A549 (cell line): ENCODE data around the gene SLC15A3. TPM values are rescaled to one million over a fixed set of nuclear protein-coding genes. Genes with fewer than 3 reads are reported as not detected.
A peak's percentile ranks its signal among the peaks of the same experiment; 100 is the strongest.

ENCODE experiments used
- ATAC-seq, 2 experiments: fragments of 200-7000 bp in 1 of 2; fragments of >200 bp in 1 of 2; cut with Nextera tagmentation in 1 of 2; cut with Tn5 transposase in 1 of 2; 3 replicates each; pipeline versions ENCODE4 v1.8.0 to v1.9.1; 2018 to 2020; ENCODE audit warnings: mild to moderate bottlenecking in 1 of 2, moderate library complexity in 1 of 2
- CTCF ChIA-PET: fragments of 300-600 bp; sonication (Branson Sonifier 250); formaldehyde crosslinking; extraction: SDS; loops from one replicate; lab custom pipeline; 2021; ENCODE audit warnings: antibody characterized with exemption, inconsistent platforms; lab: Yijun Ruan, JAX
- POLR2A ChIA-PET: fragments of 350-600 bp; formaldehyde crosslinking; extraction: SDS; loops from one replicate; lab custom pipeline; 2021; ENCODE audit warnings: antibody characterized with exemption, inconsistent platforms; lab: Yijun Ruan, JAX
- DNase-seq, 2 experiments: peaks; one replicate each; pipeline versions ENCODE4 v3.0.0 to v3.0.0-alpha.2; 2011 to 2016; ENCODE audit warnings: low read depth in 1 of 2, low spot score in 1 of 2
- FAIRE-seq: peaks from 2 replicates; lab custom pipeline; 2011; peaks lifted over from hg19 to GRCh38; lab: Jason Lieb, UNC
- H3K27ac ChIP-seq, 2 experiments: fragments of >200 bp; sonication (Bioruptor Twin); formaldehyde crosslinking; 3 replicates each; pipeline ENCODE4 v1.5.1; 2016 to 2017
- H3K4me1 ChIP-seq: fragments of >200 bp; sonication (Bioruptor Twin); formaldehyde crosslinking; 3 replicates; pipeline ENCODE4 v1.6.1; 2016
- H3K4me2 ChIP-seq: fragments of >200 bp; sonication (Bioruptor Twin); formaldehyde crosslinking; 3 replicates; pipeline ENCODE4 v1.6.1; 2016
- H3K4me3 ChIP-seq: fragments of >200 bp; sonication (Bioruptor Twin); formaldehyde crosslinking; 3 replicates; pipeline ENCODE4 v1.5.1; 2016
- H3K9me3 ChIP-seq: fragments of >200 bp; sonication (Bioruptor Twin); formaldehyde crosslinking; 3 replicates; pipeline ENCODE4 v1.6.1; 2016
- ATOH8 ChIP-seq: fragments of 250-450 bp; sonication (Bioruptor Pico); IDR thresholded peaks from 2 replicates; pipeline ENCODE4 v1.5.0; 2020; ENCODE audit warnings: low read depth, mild to moderate bottlenecking, moderate library complexity
- CBX2 ChIP-seq: fragments of 200-600 bp; sonication (generic); IDR thresholded peaks from 2 replicates; pipeline ENCODE4 v1.6.1; 2016; ENCODE audit warnings: low read depth, mild to moderate bottlenecking, borderline replicate concordance
- CHD2 ChIP-seq: fragments of 150-350 bp; IDR thresholded peaks from 2 replicates; pipeline ENCODE4 v1.6.1; 2014; ENCODE audit warnings: low read length; ENCODE audit not compliant: partially characterized antibody
- CTCF ChIP-seq: fragments of >200 bp; sonication (Bioruptor Twin); formaldehyde crosslinking; IDR thresholded peaks from 3 replicates; pipeline ENCODE4 v1.5.1; 2016
- E2F6 ChIP-seq: IDR thresholded peaks from 2 replicates; pipeline ENCODE4 v1.6.1; 2012; ENCODE audit warnings: low read depth, borderline replicate concordance
- ELK1 ChIP-seq: fragments of 150-350 bp; IDR thresholded peaks from 2 replicates; pipeline ENCODE4 v1.6.1; 2014; ENCODE audit warnings: low read depth, mild to moderate bottlenecking, low read length
- FOSL2 ChIP-seq, 2 experiments: fragments of 450-650 bp in 1 of 2; fragments of >200 bp in 1 of 2; sonication (Bioruptor Twin) in 1 of 2; formaldehyde crosslinking; IDR thresholded peaks; 2 replicates each; pipeline versions ENCODE4 v1.5.0 to v1.6.1; 2016 to 2020; ENCODE audit warnings: mild to moderate bottlenecking in 1 of 2, moderate library complexity in 1 of 2
- HEYL ChIP-seq: fragments of 250-450 bp; sonication (Bioruptor Pico); IDR thresholded peaks from 2 replicates; pipeline ENCODE4 v1.8.0; 2021; ENCODE audit warnings: mild to moderate bottlenecking, moderate library complexity
- HOXA7 ChIP-seq: fragments of 250-450 bp; sonication (Bioruptor Pico); IDR thresholded peaks from 2 replicates; pipeline ENCODE4 v1.5.0; 2020; ENCODE audit warnings: mild to moderate bottlenecking, moderate library complexity
- HOXB13 ChIP-seq: fragments of 250-450 bp; sonication (Bioruptor Pico); IDR thresholded peaks from 2 replicates; pipeline ENCODE4 v1.5.0; 2020; ENCODE audit warnings: low read depth, mild to moderate bottlenecking, moderate library complexity
- JUNB ChIP-seq: fragments of >200 bp; sonication (Bioruptor Twin); formaldehyde crosslinking; IDR thresholded peaks from 2 replicates; pipeline ENCODE4 v1.6.1; 2016
- MAX ChIP-seq: IDR thresholded peaks from 2 replicates; pipeline ENCODE4 v1.6.1; 2012
- MYC ChIP-seq: IDR thresholded peaks from 2 replicates; pipeline ENCODE4 v1.6.1; 2012; ENCODE audit warnings: mild to moderate bottlenecking, inconsistent platforms, low read length, improper control_type of control experiment, borderline replicate concordance
- NFE2L2 ChIP-seq: fragments of 150-350 bp; conservative IDR thresholded peaks from 2 replicates; pipeline ENCODE4 v1.6.1; 2014; ENCODE audit warnings: low read length
- POLR2A ChIP-seq: IDR thresholded peaks from 2 replicates; pipeline ENCODE4 v1.6.1; 2012; ENCODE audit warnings: mild to moderate bottlenecking, low read length
- RAD21 ChIP-seq, 2 experiments: fragments of >200 bp in 1 of 2; sonication (Bioruptor Twin) in 1 of 2; formaldehyde crosslinking in 1 of 2; IDR thresholded peaks in 1 of 2; conservative IDR thresholded peaks in 1 of 2; 2 replicates in 1 of 2; 3 replicates in 1 of 2; pipeline ENCODE4 v1.6.1; 2012 to 2018; ENCODE audit warnings: inconsistent platforms in 1 of 2
- RCOR1 ChIP-seq: fragments of 150-350 bp; IDR thresholded peaks from 2 replicates; pipeline ENCODE4 v1.6.1; 2014; ENCODE audit warnings: antibody characterized with exemption, low read length, low read depth
- TFCP2L1 ChIP-seq: fragments of 250-450 bp; sonication (Bioruptor Pico); IDR thresholded peaks from 2 replicates; pipeline ENCODE4 v1.5.0; 2021; ENCODE audit warnings: mild to moderate bottlenecking
- ZFP36 ChIP-seq: fragments of 450-650 bp; IDR thresholded peaks from 2 replicates; pipeline ENCODE4 v1.6.1; 2014; ENCODE audit warnings: borderline replicate concordance; ENCODE audit not compliant: partially characterized antibody
- ZSCAN20 ChIP-seq: fragments of 250-450 bp; sonication (Bioruptor Pico); IDR thresholded peaks from 2 replicates; pipeline ENCODE4 v1.8.0; 2022; ENCODE audit warnings: mild to moderate bottlenecking, moderate library complexity
- WGBS: methylation state at CpG from one replicate; pipeline ENCODE4 v1.1.6; 2017; ENCODE audit errors: missing lambda C conversion rate; 5-methylcytosine and 5-hydroxymethylcytosine counted together
- polyA plus RNA-seq, 4 experiments: library from polyadenylated mRNA; depleted of rRNA in 3 of 4; stranded (reverse); fragments of >200 nt; fragmentation: RNase III in 1 of 4; extraction: RNeasy Plus Mini Kit Qiagen cat#74134 plus additional on column Dnase treatment in 1 of 4; gene quantifications; 2 replicates in 3 of 4; 3 replicates in 1 of 4; pipeline ENCODE4 v1.2.3, GENCODE V29; 2011 to 2017

SLC15A3 gene
- polyA plus RNA-seq, 2 of the 4 experiments (the other 2 are of a cell fraction), result not detected

GRCh38 chr11:60924110-60924905 is 27.7 kb downstream of the SLC15A3 start, which contains the start of gene TMEM132A (continued):
- TF ChIP-seq HEYL (no peak), CBX2 (no peak), JUNB (no peak), ATOH8 (CRISPR knock-in tag) (no peak), MYC (peak; percentile 85), E2F6 (peak; percentile 85), ZFP36 (peak; percentile 24), MAX (peak; percentile 96)

GRCh38 chr11:60923800-60924109 is 28.2 kb downstream of the SLC15A3 start:
- ATAC-seq (peak in 1 of 2 experiments; percentile 20; a peak in 3 of 6 replicates), FAIRE-seq (no peak)
- 50% methylated on average over 2 of the region's 6 CpGs for WGBS
- H3K4me3 ChIP-seq, result peak overlapping the region; percentile 70; the same call in 2 of the 3 replicates
- CTCF ChIA-PET, result interaction anchor here (1.2 to 2.1 kb wide), 6 partner anchors 9 to 93 kb away, joined by 3 to 8 read pairs (median 5); partner anchors contain the start of gene TMEM109
- no peak for TF ChIP-seq RCOR1
- no peak for TF ChIP-seq E2F6
- no peak for TF ChIP-seq POLR2A
- no peak for TF ChIP-seq CHD2
- TF ChIP-seq CBX2, result no peak
- no peak for TF ChIP-seq CTCF
- no peak for TF ChIP-seq ELK1
- TF ChIP-seq ZFP36, result no peak
- TF ChIP-seq HOXA7 (CRISPR knock-in tag), result no peak
- no peak for TF ChIP-seq HEYL
- no peak for TF ChIP-seq HOXB13 (CRISPR knock-in tag)
- no peak for TF ChIP-seq ZSCAN20 (CRISPR knock-in tag)
- TF ChIP-seq NFE2L2, result no peak
- no peak for TF ChIP-seq FOSL2 (IDR thresholded peaks at IDR 0.05)
- no peak for TF ChIP-seq FOSL2 (CRISPR knock-in tag; IDR thresholded peaks at IDR 0.05)
- TF ChIP-seq TFCP2L1 (CRISPR knock-in tag), result no peak
- no peak for TF ChIP-seq ATOH8 (CRISPR knock-in tag)
- TF ChIP-seq RAD21 (conservative IDR thresholded peaks at IDR 0.05 in 1 of 2, IDR thresholded peaks at IDR 0.05 in 1 of 2), result no peak
- TF ChIP-seq, all 56 proteins: peak for 0
- H3K4me1 ChIP-seq, result peaks cover 25% of the 10 kb centered on the region
- H3K27ac ChIP-seq, result peak overlapping the region in 1 of 2 experiments; percentile 97; a peak in 4 of 6 replicates
- H3K9me3 ChIP-seq, result no peaks in the 10 kb centered on the region
- DNase-seq, result no peak
- peak overlapping the region; percentile 90 for H3K4me2 ChIP-seq
- POLR2A ChIA-PET, result interaction anchor here (1.1 to 1.6 kb wide), 2 partner anchors 8 to 10 kb away, joined by 5 to 6 read pairs; partner anchors contain the start of gene TMEM109
